Effector memory CD4-positive, alpha-beta T cell (primary cell): ENCODE measurements around the gene FAM162B.
"Not testable (repeated sequence)": the region's sequence is repeated elsewhere in the genome, so short reads cannot be mapped to it uniquely, and the experiment has no call there.

ENCODE experiments used
- DNase-seq, 3 donors: peaks; one replicate each; pipeline ENCODE4 v3.0.0-alpha.2; 2020
- H3K27ac ChIP-seq: 2 replicates; pipeline ENCODE4 v1.7.0; 2013; ENCODE audit warnings: mild to moderate bottlenecking, low read length, moderate library complexity; ENCODE audit not compliant: insufficient read depth, poor library complexity, severe bottlenecking
- H3K27me3 ChIP-seq: replicated peaks from 2 replicates; pipeline ENCODE4 v1.7.0; 2013; ENCODE audit warnings: mild to moderate bottlenecking, low read length; ENCODE audit not compliant: insufficient read depth, control insufficient read depth, poor library complexity, severe bottlenecking
- H3K36me3 ChIP-seq: 2 replicates; pipeline ENCODE4 v1.7.0; 2013; ENCODE audit warnings: mild to moderate bottlenecking, low read length, moderate library complexity; ENCODE audit not compliant: control insufficient read depth, insufficient read depth
- H3K4me1 ChIP-seq: 2 replicates; pipeline ENCODE4 v1.7.0; 2013; ENCODE audit warnings: low read length, mild to moderate bottlenecking; ENCODE audit not compliant: control insufficient read depth, insufficient read depth, poor library complexity, severe bottlenecking
- H3K4me3 ChIP-seq: 2 replicates; pipeline ENCODE4 v1.7.0; 2013; ENCODE audit warnings: low read length, low read depth, mild to moderate bottlenecking; ENCODE audit not compliant: insufficient read depth, poor library complexity, severe bottlenecking
- H3K9me3 ChIP-seq: 2 replicates; pipeline ENCODE4 v1.7.0; 2013; ENCODE audit warnings: mild to moderate bottlenecking, low read length, moderate library complexity; ENCODE audit not compliant: control insufficient read depth

FAM162B gene

GRCh38 chr6:116737004-116737403 lies 28.5 kb downstream of the FAM162B start:
- DNase-seq = no peak

GRCh38 chr6:116730513-116730912 lies 35.0 kb downstream of the FAM162B start:
- no peak overlapping the region for H3K4me3 ChIP-seq
- no peaks in the 10 kb centered on the region for H3K9me3 ChIP-seq
- no peak for DNase-seq
- no peaks in the 10 kb centered on the region for H3K27me3 ChIP-seq
- peaks cover 69% of the 10 kb centered on the region for H3K36me3 ChIP-seq
- H3K4me1 ChIP-seq = no peaks in the 10 kb centered on the region
- H3K27ac ChIP-seq = no peak overlapping the region

More at GRCh38 chr6:116737004-116737403, 28.5 kb downstream of the FAM162B start:
- H3K4me3 ChIP-seq = no peak overlapping the region
- H3K27me3 ChIP-seq = no peaks in the 10 kb centered on the region
- peaks cover 25% of the 10 kb centered on the region for H3K36me3 ChIP-seq
- no peaks in the 10 kb centered on the region for H3K4me1 ChIP-seq
- peaks cover 3% of the 10 kb centered on the region for H3K9me3 ChIP-seq
- no peak overlapping the region for H3K27ac ChIP-seq

GRCh38 chr6:116726947-116727346 lies 38.6 kb downstream of the FAM162B start:
- H3K4me1 ChIP-seq = no peaks in the 10 kb centered on the region
- no peak overlapping the region for H3K27ac ChIP-seq
- H3K4me3 ChIP-seq = no peak overlapping the region
- DNase-seq = no peak
- H3K27me3 ChIP-seq = no peaks in the 10 kb centered on the region
- no peaks in the 10 kb centered on the region for H3K9me3 ChIP-seq
- peaks cover 62% of the 10 kb centered on the region for H3K36me3 ChIP-seq

GRCh38 chr6:116714761-116715160 lies 50.8 kb downstream of the FAM162B start:
- Histone ChIP-seq H3K27me3 (no peaks in the 10 kb centered on the region), H3K36me3 (peaks cover 41% of the 10 kb centered on the region), H3K4me1 (no peaks in the 10 kb centered on the region), H3K9me3 (no peaks in the 10 kb centered on the region), H3K4me3 (no peak overlapping the region), H3K27ac (no peak overlapping the region)
- DNase-seq = no peak

- no peak for DNase-seq
- H3K4me1 ChIP-seq = no peaks in the 10 kb centered on the region
- H3K27ac ChIP-seq = no peak overlapping the region
- peaks cover 37% of the 10 kb centered on the region for H3K36me3 ChIP-seq
- no peak overlapping the region for H3K4me3 ChIP-seq
- no peaks in the 10 kb centered on the region for H3K9me3 ChIP-seq
- H3K27me3 ChIP-seq = no peaks in the 10 kb centered on the region
Observed at GRCh38 chr6:116714296-116714695, 51.2 kb downstream of the FAM162B start.

- no peaks in the 10 kb centered on the region for H3K4me1 ChIP-seq
- H3K36me3 ChIP-seq = peaks cover 24% of the 10 kb centered on the region
- no peak for DNase-seq
- H3K4me3 ChIP-seq = no peak overlapping the region
- no peaks in the 10 kb centered on the region for H3K9me3 ChIP-seq
- H3K27ac ChIP-seq = no peak overlapping the region
- H3K27me3 ChIP-seq = no peaks in the 10 kb centered on the region
Observed at GRCh38 chr6:116705917-116706316, 59.6 kb downstream of the FAM162B start.

- H3K9me3 ChIP-seq, H3K27ac ChIP-seq, H3K27me3 ChIP-seq, DNase-seq, H3K4me3 ChIP-seq, H3K4me1 ChIP-seq: not testable (repeated sequence)
- H3K36me3 ChIP-seq = peaks cover 32% of the 10 kb centered on the region
Observed at GRCh38 chr6:116703888-116704287, 61.6 kb downstream of the FAM162B start.
